OCI-LY7 (cell line): ENCODE data around the gene ZCCHC13. TPM values are rescaled to one million over a fixed set of nuclear protein-coding genes. Genes with fewer than 3 reads are reported as not detected.

Experiments used
- BruUV-seq: library from RNA; stranded (reverse); fragments of 400-500 nt; replicated peaks from 2 replicates; lab custom pipeline; 2021; lab: Mats Ljungman, UMichigan
- CTCF ChIA-PET: fragments of 300-600 bp; sonication (Branson Sonifier 250); formaldehyde crosslinking; loops from one replicate; lab custom pipeline; 2022; ENCODE audit warnings: antibody characterized with exemption; ENCODE audit not compliant: unreplicated experiment; lab: Charles Lee
- POLR2A ChIA-PET: fragments of 300-600 bp; sonication (Branson Sonifier 250); formaldehyde crosslinking; loops from one replicate; lab custom pipeline; 2022; ENCODE audit warnings: antibody characterized with exemption; lab: Charles Lee
- DNase-seq: peaks from one replicate; pipeline ENCODE4 v3.0.0-alpha.2; 2015; ENCODE audit warnings: low spot score
- H2AFZ ChIP-seq: fragments of 200-600 bp; sonication (generic), shearing (Covaris generic); 2 replicates; pipeline ENCODE4 v1.6.1; 2014; ENCODE audit warnings: mild to moderate bottlenecking, antibody characterized with exemption, low read length, moderate library complexity
- H3K27ac ChIP-seq: fragments of 200-600 bp; sonication (generic); 2 replicates; pipeline ENCODE4 v1.5.1; 2014; ENCODE audit warnings: mixed run types, low read depth, mild to moderate bottlenecking, moderate library complexity, low read length, inconsistent platforms; ENCODE audit not compliant: poor library complexity, severe bottlenecking
- H3K36me3 ChIP-seq: fragments of 200-600 bp; sonication (generic); 2 replicates; pipeline ENCODE4 v1.6.1; 2014; ENCODE audit warnings: mild to moderate bottlenecking, antibody characterized with exemption, low read length, moderate library complexity, mixed read lengths; ENCODE audit not compliant: insufficient read depth
- H3K4me1 ChIP-seq: fragments of 200-600 bp; sonication (generic); 2 replicates; pipeline ENCODE4 v1.5.1; 2014; ENCODE audit warnings: mild to moderate bottlenecking, low read length; ENCODE audit not compliant: insufficient read depth, poor library complexity, severe bottlenecking
- H3K4me2 ChIP-seq: fragments of 200-600 bp; sonication (generic); 2 replicates; pipeline ENCODE4 v1.6.1; 2014; ENCODE audit warnings: mild to moderate bottlenecking, low read length
- H3K4me3 ChIP-seq: fragments of 200-600 bp; sonication (generic); 2 replicates; pipeline ENCODE4 v1.5.1; 2014; ENCODE audit warnings: mild to moderate bottlenecking, low read depth, low read length; ENCODE audit not compliant: poor library complexity, severe bottlenecking
- H3K79me2 ChIP-seq: fragments of 200-600 bp; sonication (generic); 2 replicates; pipeline ENCODE4 v1.6.1; 2016; ENCODE audit warnings: low read depth, mild to moderate bottlenecking, low read length, moderate library complexity, mixed read lengths; ENCODE audit not compliant: insufficient read depth
- H3K9me2 ChIP-seq: fragments of 200-600 bp; sonication (generic); 2 replicates; pipeline ENCODE4 v1.6.1; 2016; ENCODE audit warnings: mild to moderate bottlenecking, low read length, mixed read lengths; ENCODE audit not compliant: insufficient read depth
- H3K9me3 ChIP-seq: fragments of 200-600 bp; sonication (generic); 2 replicates; pipeline ENCODE4 v1.6.1; 2014; ENCODE audit warnings: mild to moderate bottlenecking, mixed run types, low read length, mixed read lengths
- H4K20me1 ChIP-seq: fragments of 200-600 bp; sonication (generic); 2 replicates; pipeline ENCODE4 v1.6.1; 2014; ENCODE audit warnings: mild to moderate bottlenecking, antibody characterized with exemption, low read length, moderate library complexity, mixed read lengths; ENCODE audit not compliant: insufficient read depth
- CTCF ChIP-seq: fragments of 200-600 bp; sonication (generic); conservative IDR thresholded peaks from 2 replicates; pipeline ENCODE4 v1.5.1; 2014; ENCODE audit warnings: mild to moderate bottlenecking, antibody characterized with exemption, low read length, moderate library complexity, mixed read lengths
- EZH2phosphoT487 ChIP-seq: fragments of 200-600 bp; sonication (generic); IDR thresholded peaks from 2 replicates; pipeline ENCODE4 v1.6.1; 2018; ENCODE audit warnings: low read depth, borderline replicate concordance, mild to moderate bottlenecking, mixed run types, antibody characterized with exemption, low read length, moderate library complexity, mixed read lengths
- intact Hi-C: fragments of 100-400 bp; cut with micrococcal nuclease; formaldehyde crosslinking; loops from one replicate; pipeline ENCODE4 v1.10.0; 2022; ENCODE audit not compliant: unreplicated experiment
- total RNA-seq, 2 experiments: library from RNA; depleted of rRNA in 1 of 2; stranded (reverse); fragments of >200 nt in 1 of 2; shearing (Covaris generic) in 1 of 2; gene quantifications; 2 replicates each; pipeline ENCODE4 v1.2.3, GENCODE V29; 2014 to 2022

ZCCHC13 gene
- total RNA-seq, 2 experiments from 2014 or later, result not detected

GRCh38 chrX:74280759-74281158 lies 23.2 kb upstream of the ZCCHC13 start:
- H3K79me2 ChIP-seq, result peaks cover 4% of the 10 kb centered on the region; the same call in 1 of the 2 replicates
- no peak for TF ChIP-seq CTCF
- POLR2A ChIA-PET, result interaction anchor here (0.8 kb wide), 1 partner anchor 11 kb away, joined by 3 read pairs; no protein-coding TSS in a partner anchor
- no peaks in the 10 kb centered on the region for H3K9me2 ChIP-seq
- intact Hi-C loops, result no loop called here
- no peak overlapping the region for H3K4me3 ChIP-seq
- BruUV-seq, result no TSS peak
- no peaks in the 10 kb centered on the region for H3K9me3 ChIP-seq
- H3K36me3 ChIP-seq, result peaks cover 72% of the 10 kb centered on the region
- CTCF ChIA-PET, result no interaction called here
- peaks cover 12% of the 10 kb centered on the region for H3K4me1 ChIP-seq
- no peak for DNase-seq
- H3K27ac ChIP-seq, result no peak overlapping the region
- H2AFZ ChIP-seq, result no peak overlapping the region
- H4K20me1 ChIP-seq, result no peaks in the 10 kb centered on the region
- H3K4me2 ChIP-seq, result no peak overlapping the region

- CTCF ChIA-PET, result no interaction called here
- no peak overlapping the region for H3K4me3 ChIP-seq
- no peak for DNase-seq
- TF ChIP-seq CTCF, result no peak
- TF ChIP-seq EZH2phosphoT487, result no peak
- BruUV-seq, result no TSS peak
- POLR2A ChIA-PET, result interaction anchor here (0.7 kb wide), 1 partner anchor 62 kb away, joined by 3 read pairs; no protein-coding TSS in a partner anchor
- peaks cover 15% of the 10 kb centered on the region for H3K4me1 ChIP-seq
- H3K4me2 ChIP-seq, result no peak overlapping the region
- no peak overlapping the region for H2AFZ ChIP-seq
- no peaks in the 10 kb centered on the region for H3K9me2 ChIP-seq
- peaks cover 72% of the 10 kb centered on the region for H3K36me3 ChIP-seq
- no peak overlapping the region for H3K27ac ChIP-seq
- H4K20me1 ChIP-seq, result no peaks in the 10 kb centered on the region
- peaks cover 19% of the 10 kb centered on the region; the same call in 1 of the 2 replicates for H3K79me2 ChIP-seq
- H3K9me3 ChIP-seq, result no peaks in the 10 kb centered on the region
- intact Hi-C loops, result no loop called here
These were observed 19.5 kb upstream of the ZCCHC13 start for GRCh38 chrX:74284391-74284952.

- Histone ChIP-seq H2AFZ (no peak overlapping the region), H3K36me3 (peaks cover 46% of the 10 kb centered on the region), H3K9me3 (no peaks in the 10 kb centered on the region), H3K9me2 (no peaks in the 10 kb centered on the region), H3K79me2 (peaks cover 44% of the 10 kb centered on the region), H3K27ac (no peak overlapping the region), H3K4me3 (no peak overlapping the region), H4K20me1 (no peaks in the 10 kb centered on the region), H3K4me2 (no peak overlapping the region), H3K4me1 (peaks cover 9% of the 10 kb centered on the region)
- TF ChIP-seq CTCF, result no peak
- no peak for TF ChIP-seq EZH2phosphoT487
- CTCF ChIA-PET, result no interaction called here
- no TSS peak for BruUV-seq
- POLR2A ChIA-PET, result interaction anchor here (0.6 to 1.7 kb wide), 3 partner anchors 9 to 19 kb away, joined by 3 to 9 read pairs (median 5); no protein-coding TSS in a partner anchor
- DNase-seq, result no peak
- intact Hi-C loops, result no loop called here
These were observed 16.8 kb upstream of the ZCCHC13 start for GRCh38 chrX:74286950-74287740.
